Upper lobe of left lung (tissue), 6 donors: ENCODE measurements around the gene CCNI2. TPM values are rescaled to one million over a fixed set of nuclear protein-coding genes. Genes with fewer than 3 reads are reported as not detected.

ENCODE experiments used
- ATAC-seq, 2 donors: fragments of 200-7000 bp; cut with Tn5 transposase; one replicate each; pipeline ENCODE4 v1.9.1; 2022; ENCODE audit warnings: mild to moderate bottlenecking in 2 of 2, moderate library complexity in 2 of 2; ENCODE audit not compliant: low FRiP score in 2 of 2
- DNase-seq, 2 donors: peaks; one replicate each; pipeline ENCODE4 v3.0.0-alpha.2; 2019 to 2020
- H3K27ac ChIP-seq, 4 donors: fragments of 200-600 bp; sonication (generic); one replicate each; pipeline ENCODE4 v1.5.1; 2016 to 2019
- H3K27me3 ChIP-seq, 4 donors: fragments of 200-600 bp; sonication (generic); one replicate each; pipeline ENCODE4 v1.5.1; 2017 to 2019
- H3K36me3 ChIP-seq, 4 donors: fragments of 200-600 bp; sonication (generic); one replicate each; pipeline ENCODE4 v1.5.1; 2016 to 2019
- H3K4me1 ChIP-seq, 4 donors: fragments of 200-600 bp; sonication (generic); one replicate each; pipeline ENCODE4 v1.5.1; 2018 to 2019
- H3K4me3 ChIP-seq, 4 donors: fragments of 200-600 bp; sonication (generic); one replicate each; pipeline ENCODE4 v1.5.1; 2017 to 2019; ENCODE audit warnings: mild to moderate bottlenecking in 2 of 4, moderate library complexity in 1 of 4
- H3K9me3 ChIP-seq, 4 donors: fragments of 200-600 bp; sonication (generic); one replicate each; pipeline ENCODE4 v1.5.1; 2018 to 2019
- EP300 ChIP-seq, 4 donors: sonication (generic); formaldehyde crosslinking; IDR thresholded peaks; one replicate each; pipeline ENCODE4 v1.5.1; 2017; ENCODE audit warnings: antibody characterized with exemption in 4 of 4, control low read depth in 2 of 4
- POLR2A ChIP-seq, 4 donors: fragments of 450-650 bp; IDR thresholded peaks; one replicate each; pipeline ENCODE4 v1.5.1; 2016 to 2017; ENCODE audit warnings: antibody characterized with exemption in 4 of 4, mild to moderate bottlenecking in 2 of 4
- POLR2AphosphoS5 ChIP-seq, 2 donors: sonication (generic); formaldehyde crosslinking; IDR thresholded peaks; one replicate each; pipeline ENCODE4 v1.5.1; 2017; ENCODE audit warnings: antibody characterized with exemption in 2 of 2
- WGBS, 2 donors: methylation state at CpG; one replicate each; pipeline ENCODE4 v1.1.5; 2017 to 2018; 5-methylcytosine and 5-hydroxymethylcytosine counted together
- total RNA-seq, 6 donors: library from RNA; depleted of rRNA in 4 of 6; stranded (reverse); fragments of >200 nt in 4 of 6; gene quantifications; one replicate each; pipeline versions ENCODE4 v1.1.0 to v1.2.1, GENCODE V29; 2016 to 2021
- TF ChIP-seq, protein P1 (sequence below), 6 experiments: fragments of 450-650 bp in 4 of 6; fragments of 200-600 bp in 2 of 6; sonication (generic) in 2 of 6; IDR thresholded peaks; one replicate each; pipeline ENCODE4 v1.5.1; 2016 to 2019; ENCODE audit warnings: antibody characterized with exemption in 6 of 6
- donor health status: DM: no; HTN: no; CAD: no; lungs with moderate emphysema.
- donor health status: DM: no; HTN: yes; CAD: no; lungs with severe emphysema.

The CCNI2 gene
- total RNA-seq, 6 donors from 2014 or later: 0.26 to 0.84 (median 0.46) TPM; not detected in 1

DNA sequence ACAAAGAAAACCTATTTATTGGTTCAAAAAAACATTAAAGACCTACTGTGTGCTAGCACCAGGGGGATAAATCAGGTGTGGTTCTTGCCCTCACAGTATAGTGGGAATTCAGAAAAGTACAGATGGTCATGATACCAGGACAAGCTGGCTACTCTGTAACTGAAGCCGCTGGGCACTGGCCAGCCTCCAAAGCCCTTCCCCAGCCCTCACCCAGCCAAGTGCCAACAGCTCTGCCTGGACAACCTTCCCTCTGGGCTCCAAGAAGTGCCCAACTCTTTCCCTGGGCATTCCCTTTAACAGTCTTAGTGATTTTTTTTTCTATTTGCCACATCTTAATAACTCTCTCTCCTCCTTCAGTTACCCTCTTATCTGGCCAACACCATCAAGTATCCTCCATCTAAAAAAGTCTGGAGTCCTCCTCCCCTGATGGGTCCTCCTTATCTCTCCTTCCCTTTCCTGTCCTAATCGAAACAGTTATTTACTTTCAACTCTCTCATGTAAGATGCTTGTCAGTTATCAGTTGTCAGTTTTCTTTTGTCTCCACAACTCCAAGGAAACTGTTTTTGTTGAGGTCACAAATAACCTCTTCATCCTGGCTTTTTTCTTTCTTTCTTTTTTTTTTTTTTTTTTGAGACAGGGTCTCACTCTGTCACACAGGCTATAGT is 43.1 kb downstream of the CCNI2 start:
- H3K36me3 ChIP-seq: no peaks in the 10 kb centered on the region
- H3K4me1 ChIP-seq: no peaks in the 10 kb centered on the region
- TF ChIP-seq EP300 (IDR thresholded peaks at IDR 0.05) (no peak), POLR2A (IDR thresholded peaks at IDR 0.05) (no peak), POLR2AphosphoS5 (IDR thresholded peaks at IDR 0.05) (no peak)
- TF ChIP-seq, protein P1, sequence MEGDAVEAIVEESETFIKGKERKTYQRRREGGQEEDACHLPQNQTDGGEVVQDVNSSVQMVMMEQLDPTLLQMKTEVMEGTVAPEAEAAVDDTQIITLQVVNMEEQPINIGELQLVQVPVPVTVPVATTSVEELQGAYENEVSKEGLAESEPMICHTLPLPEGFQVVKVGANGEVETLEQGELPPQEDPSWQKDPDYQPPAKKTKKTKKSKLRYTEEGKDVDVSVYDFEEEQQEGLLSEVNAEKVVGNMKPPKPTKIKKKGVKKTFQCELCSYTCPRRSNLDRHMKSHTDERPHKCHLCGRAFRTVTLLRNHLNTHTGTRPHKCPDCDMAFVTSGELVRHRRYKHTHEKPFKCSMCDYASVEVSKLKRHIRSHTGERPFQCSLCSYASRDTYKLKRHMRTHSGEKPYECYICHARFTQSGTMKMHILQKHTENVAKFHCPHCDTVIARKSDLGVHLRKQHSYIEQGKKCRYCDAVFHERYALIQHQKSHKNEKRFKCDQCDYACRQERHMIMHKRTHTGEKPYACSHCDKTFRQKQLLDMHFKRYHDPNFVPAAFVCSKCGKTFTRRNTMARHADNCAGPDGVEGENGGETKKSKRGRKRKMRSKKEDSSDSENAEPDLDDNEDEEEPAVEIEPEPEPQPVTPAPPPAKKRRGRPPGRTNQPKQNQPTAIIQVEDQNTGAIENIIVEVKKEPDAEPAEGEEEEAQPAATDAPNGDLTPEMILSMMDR (IDR thresholded peaks at IDR 0.05): no peak
- no peaks in the 10 kb centered on the region for H3K9me3 ChIP-seq
- 25 to 35% methylated on average over 2 of the region's 2 CpGs for WGBS, 2 donors
- no peak overlapping the region for H3K4me3 ChIP-seq
- ATAC-seq: no peak
- H3K27ac ChIP-seq: no peak overlapping the region
- DNase-seq: no peak
- H3K27me3 ChIP-seq: no peaks in the 10 kb centered on the region

DNA sequence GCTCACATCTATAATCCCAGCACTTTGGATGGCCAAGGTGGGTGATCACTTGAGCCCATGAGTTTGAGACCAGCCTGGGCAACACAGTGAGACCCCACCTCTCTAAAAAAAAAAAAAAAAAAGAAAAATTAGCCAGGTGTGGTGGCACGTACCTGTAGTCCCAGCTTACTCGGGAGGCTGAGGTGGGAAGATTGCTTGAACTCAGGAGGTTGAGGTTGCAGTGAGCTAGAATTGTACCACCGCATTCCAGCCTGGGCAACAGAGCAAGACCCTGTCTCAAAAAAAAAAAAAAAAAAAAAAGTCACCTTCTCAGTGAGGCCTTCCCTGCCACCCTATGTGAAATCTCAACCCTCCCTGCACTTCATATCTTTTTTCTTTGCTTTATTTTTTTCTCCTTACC is 43.8 kb downstream of the CCNI2 start:
- H3K27ac ChIP-seq: no peak overlapping the region
- no peaks in the 10 kb centered on the region for H3K4me1 ChIP-seq
- no peak overlapping the region for H3K4me3 ChIP-seq
- ATAC-seq (no peak), DNase-seq (no peak)
- no peaks in the 10 kb centered on the region for H3K9me3 ChIP-seq
- TF ChIP-seq POLR2A (IDR thresholded peaks at IDR 0.05) (no peak), POLR2AphosphoS5 (IDR thresholded peaks at IDR 0.05) (no peak), EP300 (IDR thresholded peaks at IDR 0.05) (no peak)
- TF ChIP-seq, protein P1 (IDR thresholded peaks at IDR 0.05): no peak
- WGBS, 2 donors: 95 to 96% methylated on average over 3 of the region's 3 CpGs
- no peaks in the 10 kb centered on the region for H3K36me3 ChIP-seq
- no peaks in the 10 kb centered on the region for H3K27me3 ChIP-seq

DNA sequence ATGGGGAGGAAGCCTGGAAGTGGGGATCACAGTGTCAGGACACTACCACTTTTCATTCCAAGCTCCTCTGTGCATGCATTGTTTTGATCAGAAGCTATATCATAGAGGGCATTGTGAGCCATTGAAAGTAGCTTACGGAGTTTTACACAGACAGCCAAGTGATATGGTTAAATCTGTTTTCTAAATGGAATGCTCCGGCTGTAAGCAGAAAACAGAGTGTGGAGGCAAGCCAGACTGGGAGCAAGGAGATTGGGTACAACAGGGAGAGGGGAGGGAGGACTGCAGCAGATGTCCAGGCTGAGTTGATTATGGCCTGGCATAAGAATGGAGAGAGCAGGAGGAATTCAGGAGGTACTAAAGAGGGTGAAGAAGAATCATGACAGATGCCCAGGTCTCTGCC is 50.4 kb downstream of the CCNI2 start:
- WGBS, 2 donors: 83 to 84% methylated on average over 2 of the region's 2 CpGs
- Histone ChIP-seq H3K4me1 (no peaks in the 10 kb centered on the region), H3K4me3 (no peak overlapping the region), H3K9me3 (no peaks in the 10 kb centered on the region), H3K36me3 (no peaks in the 10 kb centered on the region), H3K27me3 (no peaks in the 10 kb centered on the region), H3K27ac (no peak overlapping the region)
- DNase-seq (no peak), ATAC-seq (no peak)
- no peak for TF ChIP-seq EP300 (IDR thresholded peaks at IDR 0.05)
- TF ChIP-seq POLR2A (IDR thresholded peaks at IDR 0.05): no peak
- TF ChIP-seq POLR2AphosphoS5 (IDR thresholded peaks at IDR 0.05): no peak
- TF ChIP-seq, protein P1 (IDR thresholded peaks at IDR 0.05): no peak

DNA sequence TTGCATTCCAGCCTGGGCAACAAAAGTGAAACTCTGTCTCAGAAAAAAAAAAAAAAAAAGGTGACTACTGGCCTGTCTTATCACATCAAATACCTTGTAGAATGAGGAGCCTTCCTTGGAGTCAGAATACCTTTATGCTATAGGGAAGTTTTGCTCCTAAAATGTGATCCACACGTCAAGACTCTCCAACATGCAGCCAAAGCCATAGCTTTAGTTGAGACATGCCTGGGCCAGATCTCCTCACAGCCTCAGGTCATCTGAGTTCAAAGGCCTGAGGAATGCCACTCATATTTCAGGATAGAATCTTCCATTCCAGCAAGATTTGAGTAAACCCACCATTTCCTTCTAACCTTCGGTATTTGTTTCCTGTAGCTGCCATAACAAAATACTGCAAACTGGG is 52.2 kb downstream of the CCNI2 start:
- ATAC-seq: no peak
- Histone ChIP-seq H3K27me3 (no peaks in the 10 kb centered on the region), H3K36me3 (no peaks in the 10 kb centered on the region), H3K4me3 (no peak overlapping the region), H3K9me3 (no peaks in the 10 kb centered on the region), H3K4me1 (no peaks in the 10 kb centered on the region), H3K27ac (no peak overlapping the region)
- WGBS, 2 donors: 70 to 72% methylated on average over 2 of the region's 2 CpGs
- no peak for TF ChIP-seq POLR2AphosphoS5 (IDR thresholded peaks at IDR 0.05)
- no peak for TF ChIP-seq POLR2A (IDR thresholded peaks at IDR 0.05)
- TF ChIP-seq, protein P1 (IDR thresholded peaks at IDR 0.05): no peak
- TF ChIP-seq EP300 (IDR thresholded peaks at IDR 0.05): no peak
- DNase-seq: no peak

DNA sequence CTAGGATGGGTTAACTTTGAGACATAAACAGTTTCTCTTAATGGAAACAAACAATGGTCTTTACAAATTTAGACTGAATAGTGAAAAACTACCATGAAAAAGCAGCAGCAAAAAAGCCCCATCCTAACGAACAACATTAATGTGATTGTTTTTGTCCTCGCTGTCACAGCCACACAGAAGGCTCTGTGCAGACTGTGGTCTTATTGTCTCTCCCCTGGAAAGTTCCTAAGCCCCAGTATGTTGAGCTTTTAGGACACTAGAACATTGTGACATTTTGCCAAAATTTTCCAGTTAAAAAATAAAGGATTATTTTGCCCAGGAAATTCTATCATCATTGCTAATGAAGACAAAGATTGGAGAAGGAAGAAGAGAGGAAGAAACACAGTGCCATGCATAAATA is 53.3 kb downstream of the CCNI2 start:
- DNase-seq: no peak
- 86 to 91% methylated on average over 2 of the region's 2 CpGs for WGBS, 2 donors
- Histone ChIP-seq H3K36me3 (no peaks in the 10 kb centered on the region), H3K4me1 (no peaks in the 10 kb centered on the region), H3K9me3 (no peaks in the 10 kb centered on the region), H3K27me3 (no peaks in the 10 kb centered on the region), H3K27ac (no peak overlapping the region), H3K4me3 (no peak overlapping the region)
- ATAC-seq: no peak
- TF ChIP-seq POLR2AphosphoS5 (IDR thresholded peaks at IDR 0.05) (no peak), POLR2A (IDR thresholded peaks at IDR 0.05) (no peak), EP300 (IDR thresholded peaks at IDR 0.05) (no peak)
- TF ChIP-seq, protein P1 (IDR thresholded peaks at IDR 0.05): no peak
